Activated naive CD4-positive, alpha-beta T cell treated with anti-CD3 and anti-CD28 coated beads, Interleukin-2, amount 50 U/mL, for 72 hours (primary cell): Measurements from ENCODE around the gene RAB3B. TPM values are rescaled to one million over a fixed set of nuclear protein-coding genes. Genes with fewer than 3 reads are reported as not detected.

Experiments used
- ATAC-seq, 2 donors: fragments of 150-1000 bp; cut with Tn5 transposase; 2 replicates each; pipeline ENCODE4 v1.10.0; 2021; ENCODE audit warnings: mild to moderate bottlenecking in 2 of 2, moderate library complexity in 2 of 2
- DNase-seq, 2 donors: peaks; one replicate each; pipeline ENCODE4 v3.0.0; 2021 to 2022; ENCODE audit warnings: low spot score in 2 of 2
- H3K27ac Mint-ChIP-seq, 2 donors: one replicate each; pipeline ENCODE4 v1.8.0; 2022; ENCODE audit warnings: mild to moderate bottlenecking in 2 of 2, mixed read lengths in 2 of 2
- H3K36me3 Mint-ChIP-seq, 2 donors: one replicate each; pipeline ENCODE4 v1.8.0; 2022; ENCODE audit warnings: mixed read lengths in 2 of 2
- H3K9me3 Mint-ChIP-seq, 2 donors: one replicate each; pipeline ENCODE4 v1.8.0; 2022; ENCODE audit warnings: mixed read lengths in 2 of 2
- total RNA-seq, 2 donors: library from RNA; stranded (reverse); gene quantifications; one replicate each; pipeline ENCODE4 v1.2.3, GENCODE V29; 2022

RAB3B gene
- total RNA-seq, 2 donors from 2014 or later, result 0.08 to 0.34 TPM

- DNase-seq, result no peak
- no peak for ATAC-seq
- no peaks in the 10 kb centered on the region for H3K9me3 Mint-ChIP-seq
- no peak overlapping the region for H3K27ac Mint-ChIP-seq
- no peaks in the 10 kb centered on the region for H3K36me3 Mint-ChIP-seq
Observed at GRCh38 chr1:51948491-51948915, 42.0 kb downstream of the RAB3B start.

- ATAC-seq, result no peak
- peaks cover 6 to 10% of the 10 kb centered on the region in 2 donors for H3K9me3 Mint-ChIP-seq
- DNase-seq, result no peak
- no peak overlapping the region for H3K27ac Mint-ChIP-seq
- H3K36me3 Mint-ChIP-seq, result peaks cover 6 to 8% of the 10 kb centered on the region in 2 donors
Observed at GRCh38 chr1:51946300-51946699, 44.2 kb downstream of the RAB3B start.

GRCh38 chr1:51945591-51945990, 44.9 kb downstream of the RAB3B start:
- Mint-ChIP-seq H3K9me3 (peaks cover 10 to 15% of the 10 kb centered on the region in 2 donors), H3K36me3 (peaks cover 6 to 13% of the 10 kb centered on the region in 2 donors), H3K27ac (no peak overlapping the region)
- ATAC-seq (no peak), DNase-seq (no peak)

GRCh38 chr1:51942281-51942680, 48.2 kb downstream of the RAB3B start:
- H3K9me3 Mint-ChIP-seq, result peaks cover 10 to 18% of the 10 kb centered on the region in 2 donors
- ATAC-seq (no peak), DNase-seq (no peak)
- peaks cover 6 to 16% of the 10 kb centered on the region in 2 donors for H3K36me3 Mint-ChIP-seq
- no peak overlapping the region for H3K27ac Mint-ChIP-seq

GRCh38 chr1:51941528-51941927, 49.0 kb downstream of the RAB3B start:
- ATAC-seq, result no peak

GRCh38 chr1:51937112-51937511, 53.4 kb downstream of the RAB3B start:
- ATAC-seq, result no peak
- Mint-ChIP-seq H3K9me3 (peaks cover 8 to 13% of the 10 kb centered on the region in 2 donors), H3K36me3 (peaks cover 3 to 13% of the 10 kb centered on the region in 2 donors), H3K27ac (no peak overlapping the region)
- DNase-seq, result no peak

More at GRCh38 chr1:51941528-51941927, 49.0 kb downstream of the RAB3B start:
- Mint-ChIP-seq H3K36me3 (peaks cover 6 to 16% of the 10 kb centered on the region in 2 donors), H3K27ac (no peak overlapping the region), H3K9me3 (peaks cover 10 to 18% of the 10 kb centered on the region in 2 donors)
- DNase-seq, result no peak

- ATAC-seq, result no peak
- DNase-seq, result no peak
- peaks cover 5 to 10% of the 10 kb centered on the region in 2 donors for H3K9me3 Mint-ChIP-seq
- peaks cover 0 to 10% of the 10 kb centered on the region in 2 donors for H3K36me3 Mint-ChIP-seq
- no peak overlapping the region for H3K27ac Mint-ChIP-seq
Observed at GRCh38 chr1:51936531-51936930, 54.0 kb downstream of the RAB3B start.

GRCh38 chr1:51933344-51933743, 57.2 kb downstream of the RAB3B start:
- ATAC-seq, result no peak
- no peaks in the 10 kb centered on the region for H3K9me3 Mint-ChIP-seq
- no peak overlapping the region for H3K27ac Mint-ChIP-seq
- no peak for DNase-seq
- no peaks in the 10 kb centered on the region for H3K36me3 Mint-ChIP-seq

- no peaks in the 10 kb centered on the region for H3K9me3 Mint-ChIP-seq
- no peak for DNase-seq
- ATAC-seq, result no peak
- H3K36me3 Mint-ChIP-seq, result no peaks in the 10 kb centered on the region
- H3K27ac Mint-ChIP-seq, result no peak overlapping the region
Observed at GRCh38 chr1:51930329-51930728, 60.2 kb downstream of the RAB3B start.

GRCh38 chr1:51928896-51929295, 61.6 kb downstream of the RAB3B start:
- H3K9me3 Mint-ChIP-seq, result no peaks in the 10 kb centered on the region
- DNase-seq (no peak), ATAC-seq (no peak)
- H3K36me3 Mint-ChIP-seq, result no peaks in the 10 kb centered on the region
- no peak overlapping the region for H3K27ac Mint-ChIP-seq

- Mint-ChIP-seq H3K27ac (no peak overlapping the region), H3K9me3 (no peaks in the 10 kb centered on the region), H3K36me3 (no peaks in the 10 kb centered on the region)
- ATAC-seq, result no peak
- DNase-seq, result no peak
Observed at GRCh38 chr1:51927029-51927428, 63.5 kb downstream of the RAB3B start.

- DNase-seq, result no peak
Observed at GRCh38 chr1:51926171-51926812, 64.2 kb downstream of the RAB3B start.

GRCh38 chr1:51924455-51924854, 66.0 kb downstream of the RAB3B start:
- Mint-ChIP-seq H3K9me3 (no peaks in the 10 kb centered on the region), H3K27ac (no peak overlapping the region), H3K36me3 (no peaks in the 10 kb centered on the region)
- DNase-seq (peak in 1 of 2 donors; percentile 8), ATAC-seq (peak in 1 of 2 donors; percentile 90)

More at GRCh38 chr1:51926171-51926812, 64.2 kb downstream of the RAB3B start:
- ATAC-seq, result peak; percentile 31 to 54
- no peak overlapping the region for H3K27ac Mint-ChIP-seq
- H3K36me3 Mint-ChIP-seq, result no peaks in the 10 kb centered on the region
- H3K9me3 Mint-ChIP-seq, result no peaks in the 10 kb centered on the region

GRCh38 chr1:51922040-51922439, 68.5 kb downstream of the RAB3B start:
- Mint-ChIP-seq H3K27ac (peak overlapping the region in 1 of 2 donors; percentile 48), H3K36me3 (no peaks in the 10 kb centered on the region), H3K9me3 (no peaks in the 10 kb centered on the region)
- ATAC-seq, result no peak
- DNase-seq, result no peak

- DNase-seq, result no peak
- ATAC-seq, result no peak
- H3K9me3 Mint-ChIP-seq, result no peaks in the 10 kb centered on the region
- H3K36me3 Mint-ChIP-seq, result no peaks in the 10 kb centered on the region
- H3K27ac Mint-ChIP-seq, result no peak overlapping the region
Observed at GRCh38 chr1:51920130-51920529, 70.4 kb downstream of the RAB3B start.

GRCh38 chr1:51919684-51920083, 70.8 kb downstream of the RAB3B start:
- ATAC-seq (no peak), DNase-seq (no peak)
- no peak overlapping the region for H3K27ac Mint-ChIP-seq
- H3K36me3 Mint-ChIP-seq, result no peaks in the 10 kb centered on the region
- no peaks in the 10 kb centered on the region for H3K9me3 Mint-ChIP-seq

- H3K36me3 Mint-ChIP-seq, result no peaks in the 10 kb centered on the region
- no peaks in the 10 kb centered on the region for H3K9me3 Mint-ChIP-seq
- DNase-seq (no peak), ATAC-seq (no peak)
- H3K27ac Mint-ChIP-seq, result no peak overlapping the region
Observed at GRCh38 chr1:51916587-51917405, 73.7 kb downstream of the RAB3B start.
